ENCODE results near the gene NF1. TPM values are rescaled to one million over a fixed set of nuclear protein-coding genes. Genes with fewer than 3 reads are reported as not detected.

NF1 gene
- total RNA-seq, 4 donors from 2014 or later, result 23.6 to 47.3 (median 32.0) TPM

DNA sequence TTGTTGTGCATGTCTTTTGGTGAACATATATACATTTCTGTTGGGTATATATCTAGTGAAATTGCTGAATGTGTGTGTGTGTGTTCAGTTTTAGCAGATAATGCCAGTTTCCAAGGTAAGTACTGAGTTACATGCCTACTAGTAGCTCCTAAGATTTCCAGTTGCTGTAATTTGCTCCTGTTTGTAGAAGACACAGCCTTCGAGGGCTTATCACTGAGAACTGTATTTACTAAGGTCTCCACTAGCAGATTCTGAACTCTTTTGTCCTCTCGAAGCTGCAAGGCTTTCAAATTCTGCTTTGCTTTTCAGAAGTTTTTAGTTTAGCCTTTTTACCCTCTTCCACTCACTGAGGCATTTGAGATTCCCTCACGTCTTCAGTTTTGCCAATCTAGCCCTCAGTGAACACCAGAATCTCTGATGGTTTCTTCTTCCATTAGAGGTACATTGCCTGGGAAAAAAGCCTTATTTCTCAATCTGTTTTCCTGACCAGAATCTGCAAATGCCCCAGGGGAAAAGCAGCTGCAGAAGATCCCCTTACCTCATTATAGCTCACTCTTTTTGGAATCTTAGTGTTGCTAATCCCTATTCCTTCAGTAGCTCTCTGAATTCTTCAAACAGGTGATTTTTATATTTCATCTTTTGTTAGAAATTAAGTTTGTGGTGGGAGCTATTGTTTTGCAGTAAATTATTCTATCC, 52.9 kb downstream of the NF1 start:
- TF ChIP-seq CTCF (IDR thresholded peaks at IDR 0.05 in 4 of 5, conservative IDR thresholded peaks at IDR 0.05 in 1 of 5), result no peak
- intact Hi-C loops (cut with DNase I; ENCODE audit: low total_unique reads), result no loop called here

GRCh38 chr17:31148205-31148604, 53.4 kb downstream of the NF1 start:
- Histone ChIP-seq H3K4me3 (no peak overlapping the region), H3K27ac (no peak overlapping the region), H3K9me3 (no peaks in the 10 kb centered on the region), H3K36me3 (no peaks in the 10 kb centered on the region), H3K27me3 (no peaks in the 10 kb centered on the region), H3K4me1 (peaks cover 0 to 5% of the 10 kb centered on the region in 2 donors)
- TF ChIP-seq POLR2A (IDR thresholded peaks at IDR 0.05), result no peak
- TF ChIP-seq CTCF (IDR thresholded peaks at IDR 0.05 in 4 of 5, conservative IDR thresholded peaks at IDR 0.05 in 1 of 5), result no peak
- DNase-seq, result no peak
- no peak for ATAC-seq
- in situ Hi-C loops (cut with MboI; ENCODE audit: low sequenced_read_pairs in 4 of 4) (no loop called here), intact Hi-C loops (cut with DNase I; ENCODE audit: low total_unique reads) (no loop called here)

More for the DNA sequence above, 52.9 kb downstream of the NF1 start:
- H3K27ac ChIP-seq, result peak overlapping the region in 1 of 4 donors; percentile 25
- H3K4me3 ChIP-seq, result no peak overlapping the region
- peaks cover 0 to 5% of the 10 kb centered on the region in 2 donors for H3K4me1 ChIP-seq
- DNase-seq (no peak), ATAC-seq (no peak)
- H3K36me3 ChIP-seq, result no peaks in the 10 kb centered on the region
- in situ Hi-C loops (cut with MboI; ENCODE audit: low sequenced_read_pairs in 4 of 4), result no loop called here
- no peaks in the 10 kb centered on the region for H3K9me3 ChIP-seq
- no peaks in the 10 kb centered on the region for H3K27me3 ChIP-seq

- Histone ChIP-seq H3K9me3 (no peaks in the 10 kb centered on the region), H3K27me3 (no peaks in the 10 kb centered on the region), H3K4me1 (peaks cover 0 to 5% of the 10 kb centered on the region in 2 donors), H3K27ac (no peak overlapping the region), H3K4me3 (no peak overlapping the region), H3K36me3 (peaks cover 0 to 13% of the 10 kb centered on the region in 2 donors)
- TF ChIP-seq CTCF (IDR thresholded peaks at IDR 0.05 in 4 of 5, conservative IDR thresholded peaks at IDR 0.05 in 1 of 5) (no peak), POLR2A (IDR thresholded peaks at IDR 0.05) (no peak)
- DNase-seq (no peak), ATAC-seq (no peak)
- intact Hi-C loops (cut with DNase I; ENCODE audit: low total_unique reads), result no loop called here
- in situ Hi-C loops (cut with MboI; ENCODE audit: low sequenced_read_pairs in 4 of 4), result no loop called here
Observed at GRCh38 chr17:31152271-31152670, 57.5 kb downstream of the NF1 start.

GRCh38 chr17:31155208-31155810, 60.5 kb downstream of the NF1 start:
- no peak for TF ChIP-seq CTCF (IDR thresholded peaks at IDR 0.05 in 4 of 5, conservative IDR thresholded peaks at IDR 0.05 in 1 of 5)
- TF ChIP-seq POLR2A (IDR thresholded peaks at IDR 0.05), result no peak
- no peak overlapping the region for H3K27ac ChIP-seq
- DNase-seq (no peak), ATAC-seq (no peak)
- in situ Hi-C loops (cut with MboI; ENCODE audit: low sequenced_read_pairs in 4 of 4), result no loop called here
- intact Hi-C loops (cut with DNase I; ENCODE audit: low total_unique reads), result no loop called here
- H3K4me1 ChIP-seq, result no peaks in the 10 kb centered on the region
- H3K4me3 ChIP-seq, result no peak overlapping the region
- peaks cover 0 to 20% of the 10 kb centered on the region in 2 donors for H3K36me3 ChIP-seq
- H3K27me3 ChIP-seq, result no peaks in the 10 kb centered on the region
- H3K9me3 ChIP-seq, result no peaks in the 10 kb centered on the region
